Uterus (tissue), 2 donors: Measurements from ENCODE around the gene TRIM32.
A peak's percentile ranks its signal among the peaks of the same experiment; 100 is the strongest.

ENCODE experiments used
- CTCF ChIP-seq, 4 experiments: fragments of 200-600 bp in 2 of 4; fragments of 450-650 bp in 2 of 4; sonication (generic) in 2 of 4; IDR thresholded peaks; one replicate each; pipeline ENCODE4 v1.5.1; 2016 to 2019; ENCODE audit warnings: antibody characterized with exemption in 4 of 4, mild to moderate bottlenecking in 2 of 4, moderate library complexity in 1 of 4
- POLR2A ChIP-seq, 2 donors: fragments of 450-650 bp; IDR thresholded peaks; one replicate each; pipeline ENCODE4 v1.6.1; 2016; ENCODE audit warnings: antibody characterized with exemption in 2 of 2, mild to moderate bottlenecking in 1 of 2, moderate library complexity in 1 of 2

- TF ChIP-seq CTCF (IDR thresholded peaks at IDR 0.05) (peak; percentile 66 to 79 (median 70)), POLR2A (IDR thresholded peaks at IDR 0.05) (no peak)
Measured at GRCh38 chr9:116646661-116647514, 40.2 kb upstream of the TRIM32 start.
